H1 (cell line): Measurements from ENCODE around the gene ZFR. TPM values are rescaled to one million over a fixed set of nuclear protein-coding genes. Genes with fewer than 3 reads are reported as not detected.

Source experiments
- polyA plus RNA-seq, 7 experiments: library from polyadenylated mRNA; depleted of rRNA in 3 of 7; stranded (reverse) in 5 of 7; unstranded in 2 of 7; fragments of >200 nt in 5 of 7; fragments of 200-250 nt in 2 of 7; gene quantifications; 1 replicate in 5 of 7; 2 replicates in 1 of 7; 4 replicates in 1 of 7; pipeline versions ENCODE4 v1.2.1 to v1.2.3, GENCODE V29; 2011 to 2013; ENCODE audit warnings: missing spikeins in 2 of 7, mixed read lengths in 2 of 7
- total RNA-seq: library from RNA; stranded (reverse); fragmentation: NEBNext Ultra II Directional; extraction: Animal tissue kit (Norgen Biotek cat#: 25700); gene quantifications from 2 replicates; pipeline ENCODE4 v1.2.1, GENCODE V29; 2021
- TF ChIP-seq, protein P1 (sequence below): fragments of 300-600 bp; sonication (generic); IDR thresholded peaks from 2 replicates; pipeline ENCODE4 v1.7.1; 2012; ENCODE audit warnings: low read length, moderate library complexity, mild to moderate bottlenecking, inconsistent platforms; ENCODE audit not compliant: insufficient replicate concordance
- TF ChIP-seq, protein P2 (sequence below): IDR thresholded peaks from 2 replicates; pipeline ENCODE4 v1.6.1; 2012; ENCODE audit warnings: inconsistent platforms

Gene ZFR
- total and polyA plus RNA-seq, 2 of the 8 experiments (the other 6 are each of a cell fraction or from before 2014, with no cell fraction given), result 68.8 to 92.7 TPM

GRCh38 chr5:32332361-32332760, 112.2 kb downstream of the ZFR start (continued):
- TF ChIP-seq, protein P1, sequence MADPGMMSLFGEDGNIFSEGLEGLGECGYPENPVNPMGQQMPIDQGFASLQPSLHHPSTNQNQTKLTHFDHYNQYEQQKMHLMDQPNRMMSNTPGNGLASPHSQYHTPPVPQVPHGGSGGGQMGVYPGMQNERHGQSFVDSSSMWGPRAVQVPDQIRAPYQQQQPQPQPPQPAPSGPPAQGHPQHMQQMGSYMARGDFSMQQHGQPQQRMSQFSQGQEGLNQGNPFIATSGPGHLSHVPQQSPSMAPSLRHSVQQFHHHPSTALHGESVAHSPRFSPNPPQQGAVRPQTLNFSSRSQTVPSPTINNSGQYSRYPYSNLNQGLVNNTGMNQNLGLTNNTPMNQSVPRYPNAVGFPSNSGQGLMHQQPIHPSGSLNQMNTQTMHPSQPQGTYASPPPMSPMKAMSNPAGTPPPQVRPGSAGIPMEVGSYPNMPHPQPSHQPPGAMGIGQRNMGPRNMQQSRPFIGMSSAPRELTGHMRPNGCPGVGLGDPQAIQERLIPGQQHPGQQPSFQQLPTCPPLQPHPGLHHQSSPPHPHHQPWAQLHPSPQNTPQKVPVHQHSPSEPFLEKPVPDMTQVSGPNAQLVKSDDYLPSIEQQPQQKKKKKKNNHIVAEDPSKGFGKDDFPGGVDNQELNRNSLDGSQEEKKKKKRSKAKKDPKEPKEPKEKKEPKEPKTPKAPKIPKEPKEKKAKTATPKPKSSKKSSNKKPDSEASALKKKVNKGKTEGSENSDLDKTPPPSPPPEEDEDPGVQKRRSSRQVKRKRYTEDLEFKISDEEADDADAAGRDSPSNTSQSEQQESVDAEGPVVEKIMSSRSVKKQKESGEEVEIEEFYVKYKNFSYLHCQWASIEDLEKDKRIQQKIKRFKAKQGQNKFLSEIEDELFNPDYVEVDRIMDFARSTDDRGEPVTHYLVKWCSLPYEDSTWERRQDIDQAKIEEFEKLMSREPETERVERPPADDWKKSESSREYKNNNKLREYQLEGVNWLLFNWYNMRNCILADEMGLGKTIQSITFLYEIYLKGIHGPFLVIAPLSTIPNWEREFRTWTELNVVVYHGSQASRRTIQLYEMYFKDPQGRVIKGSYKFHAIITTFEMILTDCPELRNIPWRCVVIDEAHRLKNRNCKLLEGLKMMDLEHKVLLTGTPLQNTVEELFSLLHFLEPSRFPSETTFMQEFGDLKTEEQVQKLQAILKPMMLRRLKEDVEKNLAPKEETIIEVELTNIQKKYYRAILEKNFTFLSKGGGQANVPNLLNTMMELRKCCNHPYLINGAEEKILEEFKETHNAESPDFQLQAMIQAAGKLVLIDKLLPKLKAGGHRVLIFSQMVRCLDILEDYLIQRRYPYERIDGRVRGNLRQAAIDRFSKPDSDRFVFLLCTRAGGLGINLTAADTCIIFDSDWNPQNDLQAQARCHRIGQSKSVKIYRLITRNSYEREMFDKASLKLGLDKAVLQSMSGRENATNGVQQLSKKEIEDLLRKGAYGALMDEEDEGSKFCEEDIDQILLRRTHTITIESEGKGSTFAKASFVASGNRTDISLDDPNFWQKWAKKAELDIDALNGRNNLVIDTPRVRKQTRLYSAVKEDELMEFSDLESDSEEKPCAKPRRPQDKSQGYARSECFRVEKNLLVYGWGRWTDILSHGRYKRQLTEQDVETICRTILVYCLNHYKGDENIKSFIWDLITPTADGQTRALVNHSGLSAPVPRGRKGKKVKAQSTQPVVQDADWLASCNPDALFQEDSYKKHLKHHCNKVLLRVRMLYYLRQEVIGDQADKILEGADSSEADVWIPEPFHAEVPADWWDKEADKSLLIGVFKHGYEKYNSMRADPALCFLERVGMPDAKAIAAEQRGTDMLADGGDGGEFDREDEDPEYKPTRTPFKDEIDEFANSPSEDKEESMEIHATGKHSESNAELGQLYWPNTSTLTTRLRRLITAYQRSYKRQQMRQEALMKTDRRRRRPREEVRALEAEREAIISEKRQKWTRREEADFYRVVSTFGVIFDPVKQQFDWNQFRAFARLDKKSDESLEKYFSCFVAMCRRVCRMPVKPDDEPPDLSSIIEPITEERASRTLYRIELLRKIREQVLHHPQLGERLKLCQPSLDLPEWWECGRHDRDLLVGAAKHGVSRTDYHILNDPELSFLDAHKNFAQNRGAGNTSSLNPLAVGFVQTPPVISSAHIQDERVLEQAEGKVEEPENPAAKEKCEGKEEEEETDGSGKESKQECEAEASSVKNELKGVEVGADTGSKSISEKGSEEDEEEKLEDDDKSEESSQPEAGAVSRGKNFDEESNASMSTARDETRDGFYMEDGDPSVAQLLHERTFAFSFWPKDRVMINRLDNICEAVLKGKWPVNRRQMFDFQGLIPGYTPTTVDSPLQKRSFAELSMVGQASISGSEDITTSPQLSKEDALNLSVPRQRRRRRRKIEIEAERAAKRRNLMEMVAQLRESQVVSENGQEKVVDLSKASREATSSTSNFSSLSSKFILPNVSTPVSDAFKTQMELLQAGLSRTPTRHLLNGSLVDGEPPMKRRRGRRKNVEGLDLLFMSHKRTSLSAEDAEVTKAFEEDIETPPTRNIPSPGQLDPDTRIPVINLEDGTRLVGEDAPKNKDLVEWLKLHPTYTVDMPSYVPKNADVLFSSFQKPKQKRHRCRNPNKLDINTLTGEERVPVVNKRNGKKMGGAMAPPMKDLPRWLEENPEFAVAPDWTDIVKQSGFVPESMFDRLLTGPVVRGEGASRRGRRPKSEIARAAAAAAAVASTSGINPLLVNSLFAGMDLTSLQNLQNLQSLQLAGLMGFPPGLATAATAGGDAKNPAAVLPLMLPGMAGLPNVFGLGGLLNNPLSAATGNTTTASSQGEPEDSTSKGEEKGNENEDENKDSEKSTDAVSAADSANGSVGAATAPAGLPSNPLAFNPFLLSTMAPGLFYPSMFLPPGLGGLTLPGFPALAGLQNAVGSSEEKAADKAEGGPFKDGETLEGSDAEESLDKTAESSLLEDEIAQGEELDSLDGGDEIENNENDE, result no peak
- TF ChIP-seq, protein P2, sequence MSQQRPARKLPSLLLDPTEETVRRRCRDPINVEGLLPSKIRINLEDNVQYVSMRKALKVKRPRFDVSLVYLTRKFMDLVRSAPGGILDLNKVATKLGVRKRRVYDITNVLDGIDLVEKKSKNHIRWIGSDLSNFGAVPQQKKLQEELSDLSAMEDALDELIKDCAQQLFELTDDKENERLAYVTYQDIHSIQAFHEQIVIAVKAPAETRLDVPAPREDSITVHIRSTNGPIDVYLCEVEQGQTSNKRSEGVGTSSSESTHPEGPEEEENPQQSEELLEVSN, result no peak
